D721Med (cell line): Measurements from ENCODE around the gene MORF4L2.
"Not testable (repeated sequence)": the region's sequence is repeated elsewhere in the genome, so short reads cannot be mapped to it uniquely, and the experiment has no call there.

ENCODE experiments used
- DNase-seq: peaks from one replicate; pipeline ENCODE4 v3.0.0; 2011; ENCODE audit warnings: low spot score; ENCODE audit not compliant: insufficient read length
- FAIRE-seq: peaks from 2 replicates; lab custom pipeline; 2011; peaks lifted over from hg19 to GRCh38; lab: Jason Lieb, UNC
- CTCF ChIP-seq: IDR thresholded peaks from 2 replicates; pipeline ENCODE4 v1.5.1; 2012; ENCODE audit warnings: mild to moderate bottlenecking, control low read depth; ENCODE audit not compliant: insufficient read depth; ENCODE audit errors: missing control alignments

The MORF4L2 gene

GRCh38 chrX:103640401-103641155 is 45.9 kb downstream of the MORF4L2 start:
- no peak for DNase-seq
- TF ChIP-seq CTCF = no peak
- FAIRE-seq = no peak

GRCh38 chrX:103638479-103639346 is 47.8 kb downstream of the MORF4L2 start:
- FAIRE-seq, DNase-seq: not testable (repeated sequence)

- no peak for TF ChIP-seq CTCF
- DNase-seq (no peak), FAIRE-seq (no peak)
Observed at GRCh38 chrX:103637604-103638338, 48.7 kb downstream of the MORF4L2 start.

- FAIRE-seq (no peak), DNase-seq (no peak)
- no peak for TF ChIP-seq CTCF
Observed at GRCh38 chrX:103635436-103635835, 51.1 kb downstream of the MORF4L2 start.

- no peak for DNase-seq
- FAIRE-seq = no peak
- TF ChIP-seq CTCF = no peak
Observed at GRCh38 chrX:103631145-103631544, 55.4 kb downstream of the MORF4L2 start.

- no peak for DNase-seq
- FAIRE-seq = no peak
- no peak for TF ChIP-seq CTCF
Observed at GRCh38 chrX:103630171-103630511, 56.4 kb downstream of the MORF4L2 start.
